Activated CD4-positive, alpha-beta memory T cell treated with anti-CD3 and anti-CD28 coated beads for 36 hours (primary cell): ENCODE data around the gene ASCL5. TPM values are rescaled to one million over a fixed set of nuclear protein-coding genes. Genes with fewer than 3 reads are reported as not detected.

Source experiments
- CTCF ChIA-PET: fragments of 350-600 bp; sonication (Branson Sonifier 250); formaldehyde crosslinking; loops from one replicate; lab custom pipeline; 2021; ENCODE audit warnings: antibody characterized with exemption, inconsistent platforms; lab: Charles Lee
- POLR2A ChIA-PET: fragments of 350-600 bp; sonication (Branson Sonifier 250); formaldehyde crosslinking; loops from one replicate; lab custom pipeline; 2021; ENCODE audit warnings: antibody characterized with exemption; lab: Charles Lee
- DNase-seq: peaks from one replicate; pipeline ENCODE4 v3.0.0-alpha.2; 2020
- H3K27ac Mint-ChIP-seq: one replicate; pipeline ENCODE4 v1.8.0; 2021; ENCODE audit warnings: mixed read lengths
- H3K27me3 Mint-ChIP-seq: one replicate; pipeline ENCODE4 v1.8.0; 2021; ENCODE audit warnings: mixed read lengths
- H3K36me3 Mint-ChIP-seq: one replicate; pipeline ENCODE4 v1.8.0; 2021; ENCODE audit warnings: mixed read lengths
- H3K4me1 Mint-ChIP-seq: one replicate; pipeline ENCODE4 v1.8.0; 2021; ENCODE audit warnings: low read depth, mixed read lengths
- H3K4me3 Mint-ChIP-seq: one replicate; pipeline ENCODE4 v1.8.0; 2021; ENCODE audit warnings: mild to moderate bottlenecking, mixed read lengths
- H3K9me3 Mint-ChIP-seq: one replicate; pipeline ENCODE4 v1.8.0; 2021; ENCODE audit warnings: mixed read lengths
- intact Hi-C: fragments of 100-400 bp; cut with micrococcal nuclease; formaldehyde crosslinking; loops from one replicate; pipeline ENCODE4 v1.15.1; 2023
- total RNA-seq, 2 experiments: library from RNA; stranded (reverse); gene quantifications; one replicate each; pipeline ENCODE4 v1.2.3, GENCODE V29; 2021

ASCL5 gene
- total RNA-seq, 2 experiments from 2014 or later, result not detected

DNA sequence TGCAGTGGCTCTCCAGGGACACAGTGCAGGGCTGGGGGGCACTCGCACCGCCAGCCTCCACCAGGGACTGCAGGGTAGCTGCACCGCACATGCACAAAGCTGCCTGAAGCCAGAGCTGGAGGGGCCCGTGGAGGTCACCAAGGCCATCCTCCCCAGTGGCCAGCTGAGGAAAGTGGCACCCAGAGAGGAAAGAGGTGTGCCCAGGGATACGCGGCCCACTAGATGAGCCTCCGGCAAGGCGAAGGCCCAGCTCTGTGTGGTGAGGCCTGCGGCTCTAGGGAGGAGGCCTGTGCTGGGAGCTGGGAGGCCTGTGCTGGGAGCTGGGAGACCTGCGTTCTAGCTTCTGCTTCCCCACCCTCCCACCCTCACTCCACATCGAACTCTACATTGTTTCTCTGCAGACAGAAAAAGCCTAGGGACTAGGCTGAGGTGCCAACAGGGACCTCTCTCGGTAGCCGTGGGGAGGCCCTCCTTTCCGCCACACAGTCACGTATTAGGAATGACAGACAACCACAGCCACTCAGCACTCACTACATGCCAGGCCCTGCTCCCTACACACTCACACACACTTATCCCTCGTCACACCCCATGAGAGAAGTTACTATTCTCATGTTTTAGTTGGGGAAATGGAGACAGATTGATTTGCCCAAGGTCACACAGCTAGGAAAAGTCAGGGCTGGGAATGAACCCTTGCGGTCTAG, 921 bp upstream of the ASCL5 start:
- intact Hi-C loops, result no loop called here
- no peak overlapping the region for H3K27ac Mint-ChIP-seq
- DNase-seq, result no peak
- no peaks in the 10 kb centered on the region for H3K9me3 Mint-ChIP-seq
- POLR2A ChIA-PET, result no interaction called here
- CTCF ChIA-PET, result no interaction called here
- no peaks in the 10 kb centered on the region for H3K36me3 Mint-ChIP-seq
- peaks cover 9% of the 10 kb centered on the region for H3K27me3 Mint-ChIP-seq
- no peak overlapping the region for H3K4me3 Mint-ChIP-seq
- no peaks in the 10 kb centered on the region for H3K4me1 Mint-ChIP-seq

DNA sequence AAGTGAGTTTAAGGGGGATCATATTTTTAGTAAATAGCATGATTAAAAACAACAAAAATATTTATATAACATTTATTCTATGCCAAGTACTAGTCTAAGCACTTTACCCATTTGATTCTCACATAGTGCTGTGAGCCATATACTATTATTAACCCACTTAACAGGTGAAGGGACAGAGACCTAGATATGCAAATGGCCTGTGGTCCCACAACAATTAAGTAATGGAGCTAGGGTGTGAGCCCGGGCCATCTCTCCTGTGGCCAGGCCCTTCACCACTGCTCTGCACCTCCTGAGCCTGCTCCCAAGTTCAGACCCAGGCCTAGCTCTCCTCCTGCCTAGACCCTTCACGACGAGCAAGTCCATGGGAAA, 537 bp downstream of the ASCL5 start:
- intact Hi-C loops, result no loop called here
- no peak overlapping the region for H3K27ac Mint-ChIP-seq
- H3K27me3 Mint-ChIP-seq, result peaks cover 9% of the 10 kb centered on the region
- no peak for DNase-seq
- no peak overlapping the region for H3K4me3 Mint-ChIP-seq
- no peaks in the 10 kb centered on the region for H3K4me1 Mint-ChIP-seq
- ChIA-PET POLR2A (no interaction called here), CTCF (no interaction called here)
- H3K9me3 Mint-ChIP-seq, result no peaks in the 10 kb centered on the region
- no peaks in the 10 kb centered on the region for H3K36me3 Mint-ChIP-seq

DNA sequence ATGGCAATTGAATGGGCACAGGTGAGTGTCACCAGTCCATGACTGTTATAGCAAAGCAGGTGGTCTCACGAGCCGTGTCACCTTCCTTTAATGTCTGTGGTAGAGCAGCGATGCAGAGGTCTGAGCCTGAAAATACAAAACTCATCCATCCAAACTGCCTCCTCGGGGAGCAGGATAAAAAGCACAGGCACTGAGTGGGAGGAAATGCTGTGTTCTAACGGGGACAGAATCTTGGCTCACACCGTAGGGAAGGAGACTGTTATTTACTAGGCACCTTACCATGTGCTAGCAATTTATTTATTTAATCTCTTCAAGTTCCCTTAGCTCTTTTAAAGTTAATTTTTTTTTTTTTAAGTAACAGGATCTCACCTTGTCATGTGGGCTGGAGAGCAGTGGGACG, 1.2 kb downstream of the ASCL5 start:
- Mint-ChIP-seq H3K9me3 (no peaks in the 10 kb centered on the region), H3K4me1 (no peaks in the 10 kb centered on the region), H3K36me3 (no peaks in the 10 kb centered on the region), H3K27ac (no peak overlapping the region), H3K27me3 (peaks cover 9% of the 10 kb centered on the region), H3K4me3 (no peak overlapping the region)
- DNase-seq, result no peak
- CTCF ChIA-PET, result no interaction called here
- POLR2A ChIA-PET, result no interaction called here
- intact Hi-C loops, result no loop called here

DNA sequence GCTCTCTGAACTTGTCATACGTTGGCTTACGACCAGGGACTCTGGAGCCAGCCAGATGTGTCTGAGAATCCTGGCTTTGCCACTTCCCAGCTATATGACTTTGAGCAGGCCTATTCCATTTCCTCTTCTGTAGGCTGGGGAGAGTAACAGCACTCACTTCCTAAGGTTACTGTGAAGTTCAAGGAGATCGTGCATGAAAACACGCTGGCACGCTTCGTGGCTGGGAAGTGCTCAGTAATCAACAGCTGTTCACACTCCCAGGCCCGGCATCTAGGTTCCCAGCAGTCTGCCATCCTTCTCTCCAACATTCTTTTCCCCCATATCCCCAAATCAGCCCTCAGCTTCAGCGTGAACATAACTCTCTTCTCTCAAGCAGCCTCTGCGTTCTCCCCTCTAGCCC, 2.0 kb downstream of the ASCL5 start:
- ChIA-PET POLR2A (no interaction called here), CTCF (no interaction called here)
- intact Hi-C loops, result no loop called here
- no peaks in the 10 kb centered on the region for H3K36me3 Mint-ChIP-seq
- peaks cover 9% of the 10 kb centered on the region for H3K27me3 Mint-ChIP-seq
- peaks cover 1% of the 10 kb centered on the region for H3K4me1 Mint-ChIP-seq
- no peak overlapping the region for H3K27ac Mint-ChIP-seq
- DNase-seq, result no peak
- no peaks in the 10 kb centered on the region for H3K9me3 Mint-ChIP-seq
- no peak overlapping the region for H3K4me3 Mint-ChIP-seq

DNA sequence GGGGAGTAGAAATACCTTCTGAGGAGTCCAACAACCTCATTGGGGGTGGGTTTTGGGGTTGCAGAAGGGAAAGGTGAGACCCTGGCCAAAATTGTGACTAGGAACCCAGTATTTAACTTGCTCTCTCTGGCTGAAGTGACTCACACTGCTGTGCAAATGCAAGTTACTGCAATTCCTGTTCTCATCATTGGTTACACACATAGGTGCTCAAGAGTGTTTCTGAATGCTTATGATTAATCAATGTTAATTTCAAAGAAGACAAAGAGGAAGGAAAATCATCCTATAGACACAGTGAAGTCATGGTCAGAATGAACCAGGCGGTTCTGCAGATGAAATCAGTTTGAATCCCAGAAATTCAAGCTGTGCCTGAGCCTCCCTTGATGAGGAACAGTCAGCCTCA, 3.1 kb downstream of the ASCL5 start:
- ChIA-PET CTCF (no interaction called here), POLR2A (no interaction called here)
- DNase-seq, result no peak
- intact Hi-C loops, result no loop called here
- H3K4me1 Mint-ChIP-seq, result peaks cover 5% of the 10 kb centered on the region
- H3K27me3 Mint-ChIP-seq, result peaks cover 9% of the 10 kb centered on the region
- H3K27ac Mint-ChIP-seq, result no peak overlapping the region
- H3K36me3 Mint-ChIP-seq, result no peaks in the 10 kb centered on the region
- H3K9me3 Mint-ChIP-seq, result no peaks in the 10 kb centered on the region
- no peak overlapping the region for H3K4me3 Mint-ChIP-seq

DNA sequence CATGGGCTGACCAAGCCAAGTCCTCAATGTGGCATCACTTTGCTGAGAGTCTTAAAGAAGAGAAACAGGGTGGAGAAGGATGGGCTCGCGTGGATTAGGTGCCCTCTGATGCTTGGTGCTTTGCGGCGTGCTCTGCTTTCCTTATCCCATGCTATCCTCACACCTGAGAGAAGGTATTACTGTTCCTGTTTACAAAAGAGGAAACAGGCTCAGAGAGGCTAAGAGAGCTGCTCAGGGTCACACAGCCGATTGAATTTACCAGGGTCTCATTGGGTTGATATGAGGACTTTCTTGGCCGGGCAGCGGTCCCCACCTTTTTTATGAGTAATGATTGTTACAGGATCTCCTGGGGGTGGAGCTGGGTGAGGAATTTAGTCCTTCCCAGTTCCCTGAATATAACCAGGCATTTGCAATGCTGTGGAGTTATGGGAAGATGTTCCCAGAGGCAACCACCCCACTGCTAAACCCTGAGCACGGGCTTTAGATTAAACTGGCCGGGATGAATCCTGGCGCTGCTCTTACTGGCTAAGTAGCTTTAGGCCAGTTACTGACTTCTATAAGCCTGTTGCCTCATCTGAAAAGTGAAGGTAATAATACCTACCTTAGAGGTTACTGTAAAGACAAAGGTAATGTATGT, 4.5 kb downstream of the ASCL5 start:
- Mint-ChIP-seq H3K36me3 (no peaks in the 10 kb centered on the region), H3K9me3 (no peaks in the 10 kb centered on the region), H3K27ac (no peak overlapping the region), H3K27me3 (peaks cover 7% of the 10 kb centered on the region), H3K4me3 (no peak overlapping the region), H3K4me1 (peaks cover 5% of the 10 kb centered on the region)
- CTCF ChIA-PET, result interaction anchor here (0.7 to 1.1 kb wide), 3 partner anchors 8 to 150 kb away, joined by 3 to 4 read pairs (median 3); no protein-coding TSS in a partner anchor
- intact Hi-C loops, result no loop called here
- POLR2A ChIA-PET, result no interaction called here
- no peak for DNase-seq

DNA sequence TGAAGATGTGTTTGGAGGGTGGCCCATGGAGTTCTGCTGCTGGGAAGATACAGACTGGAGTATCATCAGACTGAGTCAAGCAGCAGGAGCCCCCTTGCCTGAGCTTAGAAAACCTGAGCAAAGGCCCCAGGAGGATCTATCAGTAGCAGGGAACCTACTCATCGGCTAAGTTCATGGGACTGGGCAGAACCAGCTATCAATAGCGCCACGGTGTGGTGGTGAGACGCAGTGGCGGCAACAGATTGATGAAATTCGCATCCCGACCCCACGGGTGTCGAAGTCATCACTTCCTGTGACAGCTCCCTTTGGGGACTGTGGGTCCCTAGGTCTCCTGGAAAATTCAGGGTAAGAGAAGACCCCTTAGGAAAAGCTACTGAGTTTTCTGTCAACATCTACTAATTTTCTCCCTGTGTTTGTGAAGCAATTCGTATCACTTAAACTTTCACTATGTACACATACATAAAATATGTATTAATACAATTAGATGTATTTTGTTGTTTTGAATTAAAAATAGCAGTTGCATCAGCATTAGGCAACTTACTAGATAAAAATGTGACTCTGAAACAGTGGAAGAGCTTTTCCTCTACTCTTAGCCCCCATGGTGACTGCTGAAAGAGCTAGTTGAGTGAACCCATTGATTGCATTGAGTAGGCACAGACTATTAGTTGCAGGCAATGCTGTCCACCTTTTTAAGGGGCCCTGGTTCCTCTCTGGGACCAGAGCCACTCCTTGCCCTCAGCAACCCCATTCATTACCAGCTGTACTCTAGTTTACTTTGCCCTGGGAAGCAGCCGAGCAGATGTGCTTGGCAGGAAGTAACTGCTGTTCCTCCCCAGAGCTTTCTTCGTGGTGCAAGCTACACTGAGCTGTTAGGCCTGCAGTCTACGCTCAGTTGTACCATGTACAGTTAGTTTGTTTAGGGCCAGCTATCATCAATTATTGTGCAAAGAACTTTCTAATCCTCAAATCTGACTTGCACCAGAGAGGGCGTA, 7.5 kb downstream of the ASCL5 start:
- Mint-ChIP-seq H3K9me3 (no peaks in the 10 kb centered on the region), H3K4me1 (peaks cover 5% of the 10 kb centered on the region), H3K4me3 (no peak overlapping the region), H3K27me3 (no peaks in the 10 kb centered on the region), H3K27ac (no peak overlapping the region), H3K36me3 (no peaks in the 10 kb centered on the region)
- ChIA-PET POLR2A (no interaction called here), CTCF (interaction anchor here (0.6 to 7.9 kb wide), 30 partner anchors 10 to 1147 kb away, joined by 3 to 70 read pairs (median 4); partner anchors contain the start of gene TMEM9)
- intact Hi-C loops, result loop anchor here (1.0 to 5.0 kb wide), 2 partner anchors 33 to 497 kb away; partner anchors contain the start of gene KIF14
- peak; percentile 78 for DNase-seq

DNA sequence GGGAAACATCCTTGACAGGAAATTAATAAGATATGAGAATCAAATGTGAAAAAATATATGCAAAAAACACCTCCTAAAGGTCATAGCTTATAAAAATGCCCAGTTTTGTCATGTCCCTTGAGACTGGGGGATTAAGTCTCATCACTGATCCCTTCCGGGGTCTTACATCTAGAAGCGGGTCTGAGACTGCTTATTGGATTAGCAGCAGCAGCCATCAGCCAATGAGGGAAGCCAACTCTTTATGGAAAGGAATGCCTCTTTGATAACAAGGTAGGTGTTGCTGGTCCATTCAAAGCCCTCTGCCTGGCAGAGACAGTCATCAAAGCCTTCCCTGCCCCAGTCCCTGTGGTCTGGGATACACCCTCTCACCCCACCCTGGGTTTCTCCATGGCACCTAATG, 10.9 kb downstream of the ASCL5 start:
- POLR2A ChIA-PET, result no interaction called here

DNA sequence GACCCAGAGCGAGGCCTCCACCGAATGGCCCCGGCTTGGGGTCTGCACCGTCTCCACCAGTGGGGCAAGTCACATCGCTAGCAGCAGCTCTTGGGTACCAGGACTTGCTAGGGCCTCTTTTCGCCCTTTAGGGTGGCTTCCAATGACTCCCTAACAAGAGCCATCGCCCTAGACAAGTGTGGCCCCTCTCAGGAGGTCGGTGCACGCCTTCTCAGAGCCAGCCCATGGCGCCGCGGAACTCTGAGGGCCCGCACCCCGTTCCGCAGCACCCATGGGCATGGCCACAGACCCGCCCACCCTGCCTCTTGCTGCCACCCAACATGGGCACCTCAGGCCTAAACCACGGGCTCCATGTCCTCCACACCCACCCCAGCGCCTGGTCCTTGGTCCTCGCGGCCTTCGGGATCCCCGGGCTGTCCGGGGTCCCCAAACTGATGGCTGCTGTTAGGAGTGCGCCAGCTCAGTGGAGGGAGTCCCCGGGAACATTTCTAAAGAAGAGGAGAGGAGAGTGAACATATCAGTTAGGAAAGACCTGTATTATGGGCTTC, 11.5 kb downstream of the ASCL5 start:
- H3K27me3 Mint-ChIP-seq, result no peaks in the 10 kb centered on the region
- peaks cover 5% of the 10 kb centered on the region for H3K4me1 Mint-ChIP-seq
- no peak overlapping the region for H3K4me3 Mint-ChIP-seq
- POLR2A ChIA-PET, result interaction anchor here (2.0 kb wide), 1 partner anchor 93 kb away, joined by 4 read pairs; no protein-coding TSS in a partner anchor
- no peaks in the 10 kb centered on the region for H3K9me3 Mint-ChIP-seq
- CTCF ChIA-PET, result interaction anchor here (1.0 to 7.9 kb wide), 11 partner anchors 21 to 493 kb away, joined by 3 to 70 read pairs (median 5); no protein-coding TSS in a partner anchor
- no peak overlapping the region for H3K27ac Mint-ChIP-seq
- intact Hi-C loops, result loop anchor here (2.0 to 5.0 kb wide), 2 partner anchors 143 to 493 kb away; partner anchors contain the start of gene KIF14
- H3K36me3 Mint-ChIP-seq, result no peaks in the 10 kb centered on the region
- DNase-seq, result no peak

More for the DNA sequence above, 10.9 kb downstream of the ASCL5 start:
- Mint-ChIP-seq H3K36me3 (no peaks in the 10 kb centered on the region), H3K9me3 (no peaks in the 10 kb centered on the region), H3K4me1 (peaks cover 5% of the 10 kb centered on the region), H3K27ac (no peak overlapping the region), H3K4me3 (no peak overlapping the region), H3K27me3 (no peaks in the 10 kb centered on the region)
- intact Hi-C loops, result loop anchor here (5.0 kb wide), 1 partner anchor 494 kb away; the partner anchor contains the start of gene KIF14
- CTCF ChIA-PET, result interaction anchor here (1.0 to 7.9 kb wide), 7 partner anchors 30 to 494 kb away, joined by 3 to 70 read pairs (median 13); no protein-coding TSS in a partner anchor
- no peak for DNase-seq

DNA sequence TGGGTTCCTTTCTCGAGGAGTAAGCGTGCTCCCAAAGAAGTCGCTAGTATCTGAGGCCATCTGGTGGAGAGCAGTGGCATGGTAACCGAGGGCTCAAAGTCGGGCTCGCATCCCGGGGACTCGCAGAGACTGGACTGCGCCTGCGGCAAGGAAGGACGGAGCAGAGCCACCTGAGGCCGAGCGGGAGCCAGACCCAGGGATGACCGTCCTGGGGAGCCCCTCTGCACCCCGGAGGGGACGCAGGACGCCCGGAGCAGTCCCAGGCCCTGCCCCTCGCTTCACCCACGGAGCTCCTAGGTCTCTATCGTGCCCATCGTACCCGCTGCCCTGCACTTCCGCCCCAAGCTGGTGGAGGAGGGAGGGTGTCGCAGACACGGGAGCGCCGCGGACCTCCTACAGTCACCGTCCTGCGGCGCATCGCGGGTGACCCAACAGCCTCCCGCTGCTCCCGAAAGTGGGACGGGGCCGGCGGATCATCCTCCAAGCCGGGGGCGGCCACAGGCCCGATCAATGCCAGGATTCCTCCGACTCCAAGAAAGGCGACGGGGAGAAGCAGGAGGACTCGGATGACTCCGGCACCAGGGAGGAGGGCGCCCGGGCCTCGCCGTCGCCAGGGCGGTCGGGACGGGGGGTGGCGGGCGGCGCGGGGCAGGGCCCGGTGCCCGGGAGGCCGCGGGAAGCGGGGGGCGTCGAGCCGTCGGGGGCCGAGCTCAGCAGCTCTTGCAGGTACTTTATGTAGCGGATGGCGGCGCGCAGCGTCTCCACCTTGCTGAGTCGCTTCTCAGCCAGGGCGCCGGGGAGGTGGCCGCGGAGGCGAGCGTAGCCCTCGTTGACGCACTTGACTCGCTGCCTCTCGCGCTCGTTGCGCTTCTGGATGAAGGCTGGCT, 12.5 kb downstream of the ASCL5 start:
- POLR2A ChIA-PET, result interaction anchor here (0.9 to 2.0 kb wide), 2 partner anchors 92 to 445 kb away, joined by 3 to 4 read pairs; partner anchors contain the start of gene DDX59
- no peaks in the 10 kb centered on the region for H3K27me3 Mint-ChIP-seq

More for the DNA sequence above, 12.5 kb downstream of the ASCL5 start:
- H3K27ac Mint-ChIP-seq, result peak overlapping the region; percentile 6
- H3K9me3 Mint-ChIP-seq, result no peaks in the 10 kb centered on the region
- H3K4me3 Mint-ChIP-seq, result peak overlapping the region; percentile 86
- CTCF ChIA-PET, result interaction anchor here (0.5 to 7.9 kb wide), 24 partner anchors 8 to 313 kb away, joined by 3 to 70 read pairs (median 4); partner anchors contain the start of gene IGFN1
- H3K36me3 Mint-ChIP-seq, result no peaks in the 10 kb centered on the region
- DNase-seq, result peak; percentile 89
- intact Hi-C loops, result loop anchor here (1.0 to 5.0 kb wide), 3 partner anchors 28 to 492 kb away; partner anchors contain the start of gene KIF14
- no peaks in the 10 kb centered on the region for H3K4me1 Mint-ChIP-seq
